NCI-H2227 treated with DMSO at 0.1 percent for 48 hours (cell line): ENCODE data around the gene MAPK8IP3.

Source experiments
- DNase-seq: peaks from one replicate; lab custom pipeline; 2025; lab: John Stamatoyannopoulos, UW

MAPK8IP3 gene

DNA sequence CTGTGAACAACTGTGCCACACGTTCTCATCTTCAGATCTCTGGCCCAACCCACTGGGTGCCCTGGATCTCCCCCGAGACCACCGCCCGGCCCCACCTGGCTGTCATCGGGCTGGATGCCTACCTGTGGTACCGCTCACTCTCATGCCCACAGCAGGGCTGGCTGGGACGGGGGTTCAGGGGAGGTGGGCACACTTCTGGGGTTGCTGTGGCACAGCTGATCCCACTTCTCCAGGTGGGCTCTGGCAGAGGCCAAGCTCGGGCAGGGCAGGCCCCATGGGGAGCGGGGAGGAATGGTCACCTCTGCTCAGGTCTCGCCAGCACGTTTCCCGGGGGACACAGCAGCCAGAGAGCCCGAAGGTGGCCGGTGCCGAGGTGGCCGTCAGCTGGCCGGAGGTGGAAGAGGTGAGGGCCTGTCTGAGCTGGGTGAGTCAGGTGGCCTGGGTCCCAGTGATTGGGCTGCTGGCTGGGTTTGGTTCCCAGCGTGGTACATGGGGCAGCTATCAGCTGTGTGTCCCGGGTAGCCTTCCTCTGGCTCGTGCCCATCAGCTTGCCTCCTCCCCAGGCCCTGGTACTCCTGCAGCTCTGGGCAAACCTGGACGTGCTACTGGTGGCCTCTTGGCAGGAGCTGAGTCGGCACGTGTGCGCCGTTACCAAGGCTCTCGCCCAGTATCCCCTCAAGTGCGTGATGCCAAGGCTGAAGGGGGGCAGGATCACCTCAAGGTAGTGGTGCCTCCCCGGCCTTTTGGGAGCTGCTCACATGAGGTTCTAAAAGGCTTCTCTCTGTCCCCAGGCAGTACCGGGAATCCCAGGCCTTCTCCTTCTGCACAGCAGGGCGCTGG, 69.2 kb downstream of the MAPK8IP3 start:
- DNase-seq, result no peak

- no peak for DNase-seq
Measured at GRCh38 chr16:1775846-1776671, 70.1 kb downstream of the MAPK8IP3 start.

GRCh38 chr16:1776672-1776955, 70.6 kb downstream of the MAPK8IP3 start:
- no peak for DNase-seq

- DNase-seq, result no peak
Measured at GRCh38 chr16:1776991-1777374, 71.0 kb downstream of the MAPK8IP3 start.

DNA sequence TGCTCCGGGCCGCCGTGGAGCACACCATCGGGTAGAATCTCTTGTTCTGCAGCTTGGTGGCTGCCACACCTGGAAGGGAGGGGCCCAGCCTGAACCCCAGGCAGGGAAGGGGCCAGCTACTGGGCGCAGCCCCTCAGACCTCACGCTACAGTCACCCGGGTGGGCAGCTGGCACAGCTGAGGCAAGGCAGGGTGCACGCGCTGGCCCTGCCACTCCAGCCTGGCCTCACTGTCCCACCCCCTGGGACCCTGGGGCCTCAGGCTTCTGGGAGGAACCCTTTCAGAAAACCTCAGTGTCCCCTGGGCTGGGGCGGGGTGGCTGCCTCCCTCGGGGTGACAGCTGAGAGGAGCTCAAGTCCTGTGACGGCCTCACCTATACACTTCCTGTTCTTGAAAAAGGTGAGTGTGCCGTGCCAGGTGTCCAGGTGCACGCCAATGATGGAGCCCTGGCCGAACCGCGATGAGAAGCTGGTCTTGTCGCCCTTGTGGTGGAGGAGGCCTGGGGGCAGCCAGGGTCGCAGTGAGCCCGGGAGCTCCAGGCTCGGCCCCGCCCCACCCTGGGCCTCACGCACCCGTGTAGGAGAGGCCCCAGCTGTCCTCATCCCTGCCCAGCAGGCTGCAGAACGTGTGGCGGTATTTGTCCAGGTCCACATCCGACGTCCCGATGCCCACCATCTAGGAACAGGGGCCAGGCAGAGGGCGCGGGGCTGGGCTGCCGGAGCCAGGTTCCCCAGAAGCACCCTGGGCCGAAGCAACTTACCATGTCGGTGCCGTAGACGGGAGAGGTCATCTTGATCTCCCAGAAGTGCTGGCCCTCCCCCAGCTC, 71.6 kb downstream of the MAPK8IP3 start:
- DNase-seq, result no peak

GRCh38 chr16:1778200-1779179, 72.5 kb downstream of the MAPK8IP3 start:
- DNase-seq, result no peak

- DNase-seq, result no peak
Measured at GRCh38 chr16:1779234-1779701, 73.3 kb downstream of the MAPK8IP3 start.

- DNase-seq, result no peak
Measured at GRCh38 chr16:1779741-1780676, 74.0 kb downstream of the MAPK8IP3 start.

GRCh38 chr16:1780677-1781072, 74.7 kb downstream of the MAPK8IP3 start:
- DNase-seq, result no peak

DNA sequence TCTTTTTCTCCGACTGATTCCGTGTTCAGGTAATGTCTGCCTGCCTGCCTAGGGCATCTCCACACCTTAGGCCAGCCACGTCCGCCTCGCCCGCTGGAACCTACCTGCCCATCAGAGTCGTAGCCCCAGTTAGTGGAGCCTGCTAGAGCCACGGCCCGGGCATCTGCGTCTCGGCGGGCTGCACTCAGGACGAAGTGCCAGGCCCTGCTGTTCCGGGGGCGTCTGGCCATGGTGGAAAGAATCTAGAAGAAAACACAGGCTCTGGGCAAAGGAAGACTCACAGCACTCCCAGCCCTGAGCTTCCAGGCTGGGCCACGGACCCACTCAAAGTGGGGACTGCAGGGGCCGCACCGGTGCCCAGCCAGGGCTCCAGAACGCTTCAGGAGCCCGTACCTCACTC, 75.3 kb downstream of the MAPK8IP3 start:
- DNase-seq, result no peak

DNA sequence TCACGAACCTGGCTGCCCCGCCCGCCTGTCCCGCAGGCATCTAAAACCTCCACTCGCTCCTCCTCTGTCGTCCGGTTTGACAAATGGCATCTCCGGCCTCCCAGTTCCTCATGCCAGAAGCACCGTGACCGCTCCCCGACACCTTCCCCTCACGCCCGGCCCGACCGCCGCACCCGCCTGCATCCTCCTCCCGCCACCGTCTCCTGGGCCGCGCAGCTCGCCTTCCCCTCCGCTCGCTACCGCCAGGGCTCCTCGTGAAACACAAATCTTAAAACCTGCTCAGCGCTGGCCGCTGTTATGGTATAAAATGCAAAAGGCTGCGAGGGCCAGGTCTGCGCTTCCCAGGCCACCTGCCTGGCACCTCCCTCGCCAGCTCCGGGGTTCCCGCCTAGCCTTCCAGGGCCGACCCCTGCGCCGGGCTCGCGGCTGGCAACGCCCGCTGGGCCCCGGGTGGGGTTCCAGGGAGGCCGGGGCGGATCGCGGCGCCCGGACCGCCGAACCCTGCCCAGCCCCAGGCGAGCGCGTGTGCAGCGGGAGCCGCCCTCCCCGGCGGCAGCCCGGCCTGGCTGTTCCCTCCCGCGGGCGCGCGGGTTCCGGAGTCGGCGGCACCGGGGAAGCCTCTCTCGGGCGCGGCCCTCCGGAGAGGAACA, 75.9 kb downstream of the MAPK8IP3 start:
- DNase-seq, result no peak

GRCh38 chr16:1782408-1783264, 76.6 kb downstream of the MAPK8IP3 start, which contains the start of the genes NUBP2 and SPSB3:
TSS of gene NUBP2 (plus strand) at chr16:1782960. CDS start at chr16:1783021, 61 bp downstream.
TSS of gene SPSB3 (minus strand) at chr16:1782571. CDS start at chr16:1781483, 1,088 bp downstream.
- DNase-seq, result peak; percentile 98

DNA sequence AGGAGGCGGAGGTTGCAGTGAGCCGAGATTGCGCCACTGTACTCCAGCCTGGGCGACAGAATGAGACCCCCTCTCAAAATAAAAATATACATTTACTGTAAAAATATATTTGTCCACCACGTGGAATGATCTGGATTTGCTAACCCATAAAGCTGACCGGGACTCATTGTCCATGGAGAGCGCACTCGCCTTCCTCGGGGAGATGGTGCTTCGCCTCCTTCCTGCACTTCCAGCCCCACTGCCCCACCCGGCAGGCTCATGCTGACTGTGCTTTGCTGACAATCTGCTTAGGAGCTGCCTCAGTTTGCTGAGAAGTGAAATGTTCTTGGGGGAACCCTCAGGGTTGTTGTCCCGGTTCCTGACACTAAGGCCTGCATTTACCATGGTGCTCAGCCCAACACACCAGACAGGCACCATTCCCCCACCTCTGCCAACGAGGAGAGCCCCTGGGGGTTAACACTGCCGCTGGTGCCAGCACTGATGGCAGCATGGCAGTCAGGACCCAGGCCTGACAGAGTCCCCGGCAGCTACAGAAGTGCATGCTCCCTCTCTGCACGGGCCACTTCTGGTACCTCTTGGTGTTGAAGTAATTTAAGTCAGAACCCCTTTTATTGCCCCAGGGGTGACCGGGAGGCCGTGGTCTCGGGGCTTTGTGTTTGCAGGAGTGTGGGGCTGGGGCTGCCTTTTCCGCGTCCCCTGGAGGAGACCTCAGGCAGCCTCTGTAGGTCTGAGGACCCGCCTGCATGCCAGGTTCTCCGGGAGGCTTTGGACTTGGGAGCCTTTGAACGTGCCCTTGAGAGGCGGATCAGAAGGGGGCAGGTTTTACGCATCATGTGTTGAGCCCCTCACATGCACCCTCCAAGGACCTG, 79.2 kb downstream of the MAPK8IP3 start:
- no peak for DNase-seq

- no peak for DNase-seq
Measured at GRCh38 chr16:1785846-1786170, 79.8 kb downstream of the MAPK8IP3 start.

DNA sequence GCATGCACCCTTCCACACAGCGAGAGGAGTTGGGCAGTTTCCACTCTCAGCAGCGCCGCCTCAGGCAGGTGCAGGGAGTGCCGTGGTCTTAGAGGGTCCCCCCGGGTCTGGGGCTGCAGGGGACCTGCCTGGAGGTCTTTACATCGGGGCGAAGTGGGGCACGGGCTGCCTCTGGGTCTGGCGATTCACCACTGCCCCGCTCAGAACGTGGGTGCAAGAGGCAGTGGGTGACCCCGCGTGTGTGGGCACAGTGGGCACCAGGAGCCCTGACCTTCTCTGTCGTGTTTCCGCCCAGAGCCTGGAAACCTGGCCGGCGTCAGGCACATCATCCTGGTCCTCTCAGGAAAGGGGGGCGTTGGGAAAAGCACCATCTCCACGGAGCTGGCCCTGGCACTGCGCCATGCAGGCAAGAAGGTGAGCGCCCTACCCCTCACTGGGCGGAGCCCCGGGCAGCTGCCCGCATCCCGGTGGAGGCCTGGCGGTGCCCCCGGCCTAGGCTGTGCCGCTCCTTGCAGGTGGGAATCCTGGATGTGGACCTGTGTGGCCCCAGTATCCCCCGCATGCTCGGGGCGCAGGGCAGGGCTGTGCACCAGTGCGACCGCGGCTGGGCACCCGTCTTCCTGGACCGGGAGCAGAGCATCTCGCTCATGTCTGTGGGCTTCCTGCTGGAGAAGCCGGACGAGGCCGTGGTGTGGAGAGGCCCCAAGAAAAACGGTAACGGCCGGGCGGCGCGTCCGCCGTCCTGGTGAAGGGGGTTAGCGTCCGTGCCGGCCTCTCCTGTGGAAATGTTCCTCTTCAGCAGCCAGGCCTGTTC, 80.5 kb downstream of the MAPK8IP3 start:
- no peak for DNase-seq

DNA sequence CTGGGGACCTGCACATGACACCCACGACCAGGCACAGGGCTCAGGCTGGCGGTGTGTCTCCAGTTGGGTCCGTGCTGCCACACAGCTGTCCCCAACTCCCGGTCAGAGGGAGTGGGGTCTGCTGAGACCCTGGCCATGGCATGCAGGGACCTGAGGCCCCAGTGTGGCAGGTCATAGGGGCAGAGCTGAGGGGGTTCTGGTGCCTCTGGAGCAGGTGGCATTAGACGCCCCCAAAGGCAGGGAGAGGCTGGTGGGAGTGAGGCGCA, 81.0 kb downstream of the MAPK8IP3 start:
- no peak for DNase-seq
